Measurements from ENCODE around the gene RNF114. TPM values are rescaled to one million over a fixed set of nuclear protein-coding genes. Genes with fewer than 3 reads are reported as not detected.
"Not testable (repeated sequence)": the region's sequence is repeated elsewhere in the genome, so short reads cannot be mapped to it uniquely, and the experiment has no call there.

Gene RNF114
- total RNA-seq, 6 experiments from 2014 or later = 38.6 to 113 (median 44.9) TPM

DNA sequence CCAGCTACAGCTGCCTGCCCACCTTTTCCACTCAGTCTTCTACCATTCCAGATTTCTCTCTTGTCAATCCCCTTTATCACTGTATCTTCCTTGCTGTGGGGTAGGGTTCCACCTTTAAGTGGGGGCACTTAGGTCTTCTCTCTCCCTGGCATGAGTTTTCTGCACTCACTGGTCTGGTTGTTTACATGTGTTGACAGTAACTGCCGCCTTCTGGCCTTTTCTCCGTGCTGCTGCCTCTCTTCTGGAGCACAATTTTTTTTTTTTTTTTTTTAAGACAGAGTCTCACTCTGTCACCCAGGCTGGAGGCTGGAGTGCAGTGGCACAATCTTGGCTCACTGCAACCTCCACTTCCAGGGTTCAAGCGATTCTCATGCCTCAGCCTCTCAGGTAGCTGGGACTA is 12.0 kb downstream of the RNF114 start:
- ATAC-seq = no peak
- no peaks in the 10 kb centered on the region for H3K27me3 ChIP-seq
- DNase-seq = no peak
- H3K4me1 ChIP-seq = no peaks in the 10 kb centered on the region
- 78% methylated on average over 3 of the region's 3 CpGs for WGBS (ENCODE audit: insufficient coverage, low coverage, low lambda C conversion rate, missing lambda C conversion rate)
- TF ChIP-seq, protein P1, sequence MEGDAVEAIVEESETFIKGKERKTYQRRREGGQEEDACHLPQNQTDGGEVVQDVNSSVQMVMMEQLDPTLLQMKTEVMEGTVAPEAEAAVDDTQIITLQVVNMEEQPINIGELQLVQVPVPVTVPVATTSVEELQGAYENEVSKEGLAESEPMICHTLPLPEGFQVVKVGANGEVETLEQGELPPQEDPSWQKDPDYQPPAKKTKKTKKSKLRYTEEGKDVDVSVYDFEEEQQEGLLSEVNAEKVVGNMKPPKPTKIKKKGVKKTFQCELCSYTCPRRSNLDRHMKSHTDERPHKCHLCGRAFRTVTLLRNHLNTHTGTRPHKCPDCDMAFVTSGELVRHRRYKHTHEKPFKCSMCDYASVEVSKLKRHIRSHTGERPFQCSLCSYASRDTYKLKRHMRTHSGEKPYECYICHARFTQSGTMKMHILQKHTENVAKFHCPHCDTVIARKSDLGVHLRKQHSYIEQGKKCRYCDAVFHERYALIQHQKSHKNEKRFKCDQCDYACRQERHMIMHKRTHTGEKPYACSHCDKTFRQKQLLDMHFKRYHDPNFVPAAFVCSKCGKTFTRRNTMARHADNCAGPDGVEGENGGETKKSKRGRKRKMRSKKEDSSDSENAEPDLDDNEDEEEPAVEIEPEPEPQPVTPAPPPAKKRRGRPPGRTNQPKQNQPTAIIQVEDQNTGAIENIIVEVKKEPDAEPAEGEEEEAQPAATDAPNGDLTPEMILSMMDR (IDR thresholded peaks at IDR 0.05) = no peak
- no peak for TF ChIP-seq POLR2A (IDR thresholded peaks at IDR 0.05)
- intact Hi-C loops (cut with DNase I) = no loop called here
- H3K9me3 ChIP-seq = no peaks in the 10 kb centered on the region
- no peak overlapping the region for H3K27ac ChIP-seq
- H3K4me3 ChIP-seq = no peak overlapping the region
- peaks cover 14 to 89% (median 46%) of the 10 kb centered on the region in 4 donors for H3K36me3 ChIP-seq

DNA sequence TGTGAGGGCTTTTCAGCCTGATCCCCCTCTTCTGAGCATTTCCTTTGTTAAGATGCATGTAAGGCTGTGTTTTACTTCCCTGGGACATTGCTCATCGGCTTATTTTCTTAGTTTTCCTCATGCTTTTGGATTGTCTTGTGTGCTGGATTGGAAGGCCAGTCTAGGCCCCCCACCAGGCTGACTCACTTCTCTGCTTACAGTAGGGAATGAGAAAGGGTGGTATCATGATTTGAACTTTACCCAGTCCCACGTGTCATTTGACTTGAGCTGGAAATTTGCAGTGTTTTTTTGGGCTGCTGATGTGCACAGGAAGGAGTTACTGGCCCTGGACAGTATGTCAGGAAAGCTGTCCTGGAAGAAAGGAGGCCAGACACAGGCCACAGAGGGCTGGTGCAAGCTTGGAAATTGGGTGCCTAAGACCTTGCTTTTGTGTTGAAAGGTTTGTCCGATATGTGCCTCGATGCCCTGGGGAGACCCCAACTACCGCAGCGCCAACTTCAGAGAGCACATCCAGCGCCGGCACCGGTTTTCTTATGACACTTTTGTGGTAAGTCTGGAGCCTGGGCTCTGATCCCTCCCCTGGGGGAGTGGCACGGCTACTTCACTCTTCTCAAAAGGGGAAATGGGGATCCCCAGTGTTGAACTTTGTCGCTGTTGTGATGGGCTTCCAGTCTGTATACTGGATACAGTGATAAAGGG is 12.8 kb downstream of the RNF114 start:
- peaks cover 14 to 91% (median 50%) of the 10 kb centered on the region in 4 donors for H3K36me3 ChIP-seq
- 70% methylated on average over 8 of the region's 11 CpGs for WGBS (ENCODE audit: insufficient coverage, low coverage, low lambda C conversion rate, missing lambda C conversion rate)
- ATAC-seq (no peak), DNase-seq (no peak)
- no peak overlapping the region for H3K27ac ChIP-seq
- no peak overlapping the region for H3K4me3 ChIP-seq
- H3K27me3 ChIP-seq = no peaks in the 10 kb centered on the region
- no peaks in the 10 kb centered on the region for H3K4me1 ChIP-seq
- TF ChIP-seq, protein P1 (IDR thresholded peaks at IDR 0.05) = no peak
- no peak for TF ChIP-seq POLR2A (IDR thresholded peaks at IDR 0.05)
- intact Hi-C loops (cut with DNase I) = no loop called here
- no peaks in the 10 kb centered on the region for H3K9me3 ChIP-seq

DNA sequence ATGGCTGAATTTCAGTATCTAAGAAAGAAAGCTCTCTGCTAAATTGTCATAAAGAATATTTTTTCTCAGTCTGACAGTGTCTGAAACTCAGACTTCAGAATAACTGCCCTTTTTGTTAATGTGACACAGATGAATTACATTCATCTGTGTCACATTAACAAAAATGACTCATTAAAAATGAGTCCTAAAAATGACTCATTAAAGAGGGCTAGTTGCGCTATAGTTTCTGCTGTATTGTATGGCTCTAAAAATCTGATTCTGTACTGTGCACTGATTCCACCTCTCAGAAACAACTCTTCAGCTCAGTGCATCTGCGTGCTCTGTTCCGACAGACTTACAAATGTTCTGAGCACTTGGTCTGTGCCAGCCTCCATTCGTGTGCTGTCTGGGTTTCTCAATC is 15.0 kb downstream of the RNF114 start:
- DNase-seq (no peak), ATAC-seq (no peak)
- no peak overlapping the region for H3K27ac ChIP-seq
- H3K9me3 ChIP-seq = no peaks in the 10 kb centered on the region
- WGBS (ENCODE audit: insufficient coverage, low coverage, low lambda C conversion rate, missing lambda C conversion rate) = 88% methylated on average over 4 of the region's 4 CpGs
- H3K4me3 ChIP-seq = no peak overlapping the region
- no peaks in the 10 kb centered on the region for H3K4me1 ChIP-seq
- TF ChIP-seq, protein P1 (IDR thresholded peaks at IDR 0.05) = no peak
- TF ChIP-seq POLR2A (IDR thresholded peaks at IDR 0.05) = no peak
- H3K36me3 ChIP-seq = peaks cover 14 to 85% (median 36%) of the 10 kb centered on the region in 4 donors
- H3K27me3 ChIP-seq = no peaks in the 10 kb centered on the region
- intact Hi-C loops (cut with DNase I) = no loop called here

DNA sequence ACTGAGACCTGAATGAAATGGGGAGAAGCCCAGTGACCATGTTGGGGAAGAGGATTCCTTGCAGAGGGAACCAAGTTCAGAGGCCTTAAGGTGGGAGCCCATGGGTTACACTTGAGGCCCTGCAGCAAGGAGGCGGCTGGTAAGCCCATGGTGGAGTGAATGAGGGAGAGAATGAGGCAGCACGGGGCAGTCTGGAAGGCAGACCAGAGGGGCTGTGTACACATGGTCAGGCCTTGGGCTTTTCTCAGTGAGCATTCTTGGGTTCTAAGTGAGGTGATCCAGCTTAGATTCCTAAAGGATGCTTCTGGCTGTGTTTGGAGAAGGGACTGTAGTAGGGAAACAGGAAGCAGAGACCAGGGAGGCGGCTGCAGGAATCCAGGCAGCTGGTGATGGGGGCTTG is 19.0 kb downstream of the RNF114 start:
- TF ChIP-seq POLR2A (IDR thresholded peaks at IDR 0.05) = no peak
- TF ChIP-seq, protein P1 (IDR thresholded peaks at IDR 0.05) = no peak
- Histone ChIP-seq H3K36me3 (peaks cover 8 to 63% (median 23%) of the 10 kb centered on the region in 4 donors), H3K27me3 (no peaks in the 10 kb centered on the region), H3K4me3 (no peak overlapping the region), H3K9me3 (no peaks in the 10 kb centered on the region), H3K4me1 (no peaks in the 10 kb centered on the region), H3K27ac (no peak overlapping the region)
- ATAC-seq (peak in 2 of 4 donors; percentile 12 to 17), DNase-seq (no peak)
- 100% methylated on average over 3 of the region's 3 CpGs for WGBS (ENCODE audit: insufficient coverage, low coverage, low lambda C conversion rate, missing lambda C conversion rate)
- intact Hi-C loops (cut with DNase I) = no loop called here

DNA sequence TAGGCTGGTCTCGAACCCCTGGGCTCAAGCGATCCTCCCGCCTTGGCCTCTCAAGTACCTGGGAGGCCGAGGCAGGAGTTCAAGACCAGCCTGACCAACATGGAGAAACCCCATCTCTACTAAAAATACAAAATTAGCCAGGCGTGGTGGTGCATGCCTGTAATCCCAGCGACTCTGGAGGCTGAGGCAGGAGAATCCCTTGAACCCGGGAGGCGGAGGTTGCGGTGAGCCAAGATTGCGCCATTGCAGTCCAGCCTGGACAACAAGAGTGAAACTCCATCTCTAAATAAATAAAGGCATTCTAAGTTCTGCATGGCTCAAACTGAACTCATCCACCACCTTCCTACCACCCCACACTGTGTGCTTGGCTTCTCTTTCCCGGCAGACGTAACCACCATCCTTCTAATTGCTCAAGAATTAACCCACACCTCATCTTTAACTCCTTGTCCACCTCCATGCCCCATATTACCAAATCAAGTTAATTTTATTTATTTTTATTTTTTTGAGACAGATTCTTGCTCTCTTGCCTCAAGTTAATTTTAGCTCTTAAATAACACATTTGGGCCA is 19.7 kb downstream of the RNF114 start:
- peaks cover 8 to 55% (median 19%) of the 10 kb centered on the region in 4 donors for H3K36me3 ChIP-seq
- intact Hi-C loops (cut with DNase I); H3K27me3 ChIP-seq; H3K9me3 ChIP-seq; H3K4me1 ChIP-seq; DNase-seq; H3K4me3 ChIP-seq; H3K27ac ChIP-seq: not testable (repeated sequence)
- WGBS (ENCODE audit: insufficient coverage, low coverage, low lambda C conversion rate, missing lambda C conversion rate) = 80% methylated on average over 7 of the region's 12 CpGs
- ATAC-seq = peak in 1 of 4 donors; percentile 12
